Thoracic aorta (tissue), 2 donors: ENCODE measurements around the gene C10orf62. TPM values are rescaled to one million over a fixed set of nuclear protein-coding genes. Genes with fewer than 3 reads are reported as not detected.
A peak's percentile ranks its signal among the peaks of the same experiment; 100 is the strongest.

Experiments used
- ATAC-seq: fragments of 150-250 bp; one replicate; pipeline ENCODE4 v1.8.0; 2017; ENCODE audit warnings: low read depth; ENCODE audit not compliant: insufficient number of reproducible peaks, low FRiP score
- DNase-seq: peaks from one replicate; pipeline ENCODE4 v3.0.0-alpha.2; 2020; ENCODE audit warnings: low spot score
- H3K27ac ChIP-seq, 2 donors: fragments of 200-600 bp; sonication (generic); 1 replicate in 1 of 2; 2 replicates in 1 of 2; pipeline ENCODE4 v1.5.1; 2016; ENCODE audit warnings: mild to moderate bottlenecking in 2 of 2, moderate library complexity in 2 of 2
- H3K27me3 ChIP-seq: fragments of 200-600 bp; sonication (generic); replicated peaks from 2 replicates; pipeline ENCODE4 v1.6.0; 2016; ENCODE audit warnings: mild to moderate bottlenecking; ENCODE audit not compliant: insufficient read depth
- H3K36me3 ChIP-seq: fragments of 200-600 bp; sonication (generic); one replicate; pipeline ENCODE4 v1.5.1; 2016
- H3K4me1 ChIP-seq, 2 donors: fragments of 200-600 bp; sonication (generic); 1 replicate in 1 of 2; 2 replicates in 1 of 2; pipeline versions ENCODE4 v1.5.1 to v1.6.0; 2016; ENCODE audit warnings: low read depth in 2 of 2, mild to moderate bottlenecking in 1 of 2; ENCODE audit not compliant: control insufficient read depth in 1 of 2
- H3K4me3 ChIP-seq: fragments of 200-600 bp; sonication (generic); 2 replicates; pipeline ENCODE4 v1.5.1; 2016; ENCODE audit warnings: mild to moderate bottlenecking
- H3K9me3 ChIP-seq: fragments of 200-600 bp; sonication (generic); 2 replicates; pipeline ENCODE4 v1.5.1; 2016
- CTCF ChIP-seq: fragments of 200-600 bp; sonication (generic); IDR thresholded peaks from one replicate; pipeline ENCODE4 v1.5.1; 2019; ENCODE audit warnings: antibody characterized with exemption
- total RNA-seq, 2 donors: library from RNA; depleted of rRNA; stranded (reverse); fragments of >200 nt; gene quantifications; one replicate each; pipeline versions ENCODE4 v1.1.0 to v1.2.3, GENCODE V29; 2016

The C10orf62 gene
- total RNA-seq, 2 donors from 2014 or later = 1.2 TPM; not detected in 1

- Histone ChIP-seq H3K27ac (peak overlapping the region; percentile 59 to 75), H3K27me3 (no peaks in the 10 kb centered on the region), H3K4me3 (peak overlapping the region; percentile 16), H3K9me3 (no peaks in the 10 kb centered on the region), H3K36me3 (no peaks in the 10 kb centered on the region), H3K4me1 (peaks cover 3 to 27% of the 10 kb centered on the region in 2 donors)
- no peak for TF ChIP-seq CTCF
- DNase-seq (no peak), ATAC-seq (no peak)
Measured at GRCh38 chr10:97584798-97585438, 4.6 kb upstream of the C10orf62 start.

DNA sequence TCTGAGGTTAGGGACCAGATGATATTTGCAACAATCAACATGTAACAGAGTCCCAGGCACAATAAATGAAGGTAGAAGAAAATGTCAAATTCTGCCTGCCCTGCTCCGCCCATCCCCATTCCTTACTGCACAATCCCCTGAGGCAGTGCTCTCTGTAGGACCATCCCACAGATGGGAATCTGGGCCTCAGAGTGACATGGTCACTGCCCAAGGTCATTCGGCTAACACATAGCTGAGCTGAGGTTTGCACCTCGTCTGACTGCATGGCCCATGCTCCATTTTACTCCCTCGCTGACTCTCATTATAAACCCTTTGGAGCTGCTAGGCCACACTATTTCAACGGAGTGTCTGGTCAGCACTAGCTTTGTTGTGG lies 4.1 kb upstream of the C10orf62 start:
- no peak for TF ChIP-seq CTCF
- H3K4me1 ChIP-seq = peaks cover 3 to 27% of the 10 kb centered on the region in 2 donors
- no peaks in the 10 kb centered on the region for H3K36me3 ChIP-seq
- ATAC-seq (no peak), DNase-seq (no peak)
- H3K27ac ChIP-seq = peak overlapping the region in 1 of 2 donors; percentile 59
- no peaks in the 10 kb centered on the region for H3K9me3 ChIP-seq
- no peak overlapping the region for H3K4me3 ChIP-seq
- H3K27me3 ChIP-seq = no peaks in the 10 kb centered on the region

DNA sequence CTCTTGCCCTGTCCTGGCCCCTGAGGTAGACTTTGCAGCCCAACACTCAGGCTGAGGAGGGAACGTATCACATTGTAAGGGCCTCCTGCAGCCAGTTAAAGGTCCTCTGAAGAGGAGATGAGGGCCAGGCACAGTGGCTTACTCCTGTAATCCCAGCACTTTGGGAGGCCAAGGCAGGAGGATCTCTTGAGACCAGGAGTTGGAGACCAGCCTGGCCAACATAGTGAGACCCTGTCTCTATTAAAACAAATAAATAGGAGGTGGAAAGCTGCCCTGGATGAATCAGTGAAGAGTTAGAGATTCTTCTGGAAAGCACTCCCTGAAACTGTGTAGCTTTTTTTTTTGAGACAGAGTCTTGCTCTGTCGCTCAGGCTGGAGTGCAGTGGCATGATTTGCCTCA lies 2.3 kb upstream of the C10orf62 start:
- Histone ChIP-seq H3K27me3 (no peaks in the 10 kb centered on the region), H3K27ac (no peak overlapping the region), H3K9me3 (no peaks in the 10 kb centered on the region), H3K4me3 (no peak overlapping the region), H3K4me1 (peaks cover 3 to 27% of the 10 kb centered on the region in 2 donors), H3K36me3 (no peaks in the 10 kb centered on the region)
- no peak for TF ChIP-seq CTCF
- no peak for ATAC-seq
- no peak for DNase-seq

GRCh38 chr10:97590082-97590747 lies 694 bp downstream of the C10orf62 start:
- ATAC-seq = no peak
- H3K27me3 ChIP-seq = no peaks in the 10 kb centered on the region
- H3K27ac ChIP-seq = no peak overlapping the region
- DNase-seq = no peak
- no peak overlapping the region for H3K4me3 ChIP-seq
- no peak for TF ChIP-seq CTCF
- no peaks in the 10 kb centered on the region for H3K36me3 ChIP-seq
- peaks cover 10 to 35% of the 10 kb centered on the region in 2 donors for H3K4me1 ChIP-seq
- no peaks in the 10 kb centered on the region for H3K9me3 ChIP-seq

DNA sequence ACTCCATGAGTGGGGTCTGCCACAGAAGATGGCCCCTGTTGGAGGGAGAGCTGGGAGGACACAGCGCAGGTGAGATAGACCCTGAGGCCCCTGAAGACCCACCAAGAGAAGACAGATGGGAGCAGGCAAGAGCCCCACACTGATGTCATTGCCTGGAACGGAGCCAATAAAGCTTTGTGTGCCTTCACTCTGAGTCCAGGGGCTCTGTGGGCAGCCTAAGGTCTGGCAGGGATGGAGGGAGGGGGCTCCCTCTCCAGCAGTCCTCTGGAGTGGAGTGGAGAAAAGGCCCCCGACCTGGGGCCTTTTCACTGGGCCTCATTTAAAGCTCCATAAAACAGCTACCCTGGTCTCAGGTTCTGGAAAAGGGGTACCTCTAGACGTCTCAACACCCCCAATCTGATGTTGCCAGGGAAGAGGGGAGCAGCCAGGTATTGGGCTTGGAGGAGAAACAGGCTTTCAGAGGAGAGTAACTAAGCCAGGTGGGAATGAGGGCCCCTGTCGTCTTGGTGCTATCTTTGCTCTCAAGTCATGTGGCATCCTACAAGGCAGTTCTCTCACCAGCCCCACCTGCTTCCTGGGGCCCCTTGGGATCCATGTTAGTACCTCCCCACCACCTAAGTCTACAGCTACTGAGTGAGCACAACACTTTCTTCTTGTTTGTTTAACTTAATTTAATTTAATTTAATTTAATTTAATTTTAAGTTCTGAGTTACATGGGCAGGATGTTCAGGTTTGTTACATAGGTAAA lies 1.4 kb downstream of the C10orf62 start:
- DNase-seq = no peak
- H3K27ac ChIP-seq = no peak overlapping the region
- TF ChIP-seq CTCF = no peak
- no peak overlapping the region for H3K4me3 ChIP-seq
- H3K9me3 ChIP-seq = no peaks in the 10 kb centered on the region
- peaks cover 16 to 35% of the 10 kb centered on the region in 2 donors for H3K4me1 ChIP-seq
- no peak for ATAC-seq
- H3K36me3 ChIP-seq = no peaks in the 10 kb centered on the region
- no peaks in the 10 kb centered on the region for H3K27me3 ChIP-seq
